HG02763 (cell line): Measurements from ENCODE around the gene GRB7.

Source experiments
- ATAC-seq: cut with Tn5 transposase; IDR thresholded peaks from one replicate; pipeline ENCODE4 v1.9.1; 2021; ENCODE audit warnings: mild to moderate bottlenecking, moderate library complexity; ENCODE audit not compliant: unreplicated experiment

The GRB7 gene

GRCh38 chr17:39765766-39766165 is 28.0 kb downstream of the GRB7 start:
- no peak for ATAC-seq

GRCh38 chr17:39767147-39767546 is 29.4 kb downstream of the GRB7 start:
- no peak for ATAC-seq

GRCh38 chr17:39769974-39770587 is 32.3 kb downstream of the GRB7 start:
- peak; percentile 44 for ATAC-seq

GRCh38 chr17:39772415-39772814 is 34.7 kb downstream of the GRB7 start:
- ATAC-seq = no peak

GRCh38 chr17:39772987-39773934 is 35.5 kb downstream of the GRB7 start:
- ATAC-seq = no peak

- ATAC-seq = no peak
Measured at GRCh38 chr17:39774047-39774446, 36.3 kb downstream of the GRB7 start.

GRCh38 chr17:39775031-39775430 is 37.3 kb downstream of the GRB7 start:
- no peak for ATAC-seq

- ATAC-seq = no peak
Measured at GRCh38 chr17:39776252-39776651, 38.5 kb downstream of the GRB7 start.

GRCh38 chr17:39777534-39778365 is 40.0 kb downstream of the GRB7 start:
- ATAC-seq = peak; percentile 53

- no peak for ATAC-seq
Measured at GRCh38 chr17:39781031-39781860, 43.5 kb downstream of the GRB7 start.

- no peak for ATAC-seq
Measured at GRCh38 chr17:39781861-39782213, 44.1 kb downstream of the GRB7 start.

GRCh38 chr17:39782481-39782880 is 44.7 kb downstream of the GRB7 start:
- ATAC-seq = no peak

- no peak for ATAC-seq
Measured at GRCh38 chr17:39782980-39783379, 45.2 kb downstream of the GRB7 start.

- no peak for ATAC-seq
Measured at GRCh38 chr17:39787041-39787440, 49.3 kb downstream of the GRB7 start.

- no peak for ATAC-seq
Measured at GRCh38 chr17:39787743-39788484, 50.2 kb downstream of the GRB7 start.

GRCh38 chr17:39791111-39791992 is 53.6 kb downstream of the GRB7 start:
- ATAC-seq = no peak

- ATAC-seq = no peak
Measured at GRCh38 chr17:39792526-39793221, 54.9 kb downstream of the GRB7 start.

GRCh38 chr17:39793301-39793872 is 55.6 kb downstream of the GRB7 start:
- ATAC-seq = no peak
